ENCODE measurements around the gene ARF5.
A peak's percentile ranks its signal among the peaks of the same experiment; 100 is the strongest.

The ARF5 gene

GRCh38 chr7:127578036-127578684, 10.1 kb upstream of the ARF5 start:
- Histone ChIP-seq H3K4me1 (ENCODE audit: control insufficient read depth, insufficient read depth, low read length) (peaks cover 23% of the 10 kb centered on the region), H3K27me3 (ENCODE audit: control insufficient read depth, insufficient read depth, low read length) (no peaks in the 10 kb centered on the region), H3K4me3 (ENCODE audit: low read length) (no peak overlapping the region), H3K27ac (ENCODE audit: low read depth, low read length) (peak overlapping the region; percentile 34), H3K36me3 (ENCODE audit: control insufficient read depth, insufficient read depth, low read length) (peaks cover 18% of the 10 kb centered on the region), H3K9ac (ENCODE audit: low read length) (peak overlapping the region; percentile 11)

GRCh38 chr7:127578711-127579275, 9.4 kb upstream of the ARF5 start:
- Histone ChIP-seq H3K4me3 (ENCODE audit: low read length) (no peak overlapping the region), H3K4me1 (ENCODE audit: control insufficient read depth, insufficient read depth, low read length) (peaks cover 29% of the 10 kb centered on the region), H3K36me3 (ENCODE audit: control insufficient read depth, insufficient read depth, low read length) (peaks cover 18% of the 10 kb centered on the region), H3K27ac (ENCODE audit: low read depth, low read length) (peak overlapping the region; percentile 34), H3K27me3 (ENCODE audit: control insufficient read depth, insufficient read depth, low read length) (no peaks in the 10 kb centered on the region), H3K9ac (ENCODE audit: low read length) (no peak overlapping the region)

GRCh38 chr7:127580612-127581011, 7.6 kb upstream of the ARF5 start:
- Histone ChIP-seq H3K9ac (ENCODE audit: low read length) (no peak overlapping the region), H3K4me1 (ENCODE audit: control insufficient read depth, insufficient read depth, low read length) (peaks cover 40% of the 10 kb centered on the region), H3K36me3 (ENCODE audit: control insufficient read depth, insufficient read depth, low read length) (peaks cover 18% of the 10 kb centered on the region), H3K4me3 (ENCODE audit: low read length) (no peak overlapping the region), H3K27me3 (ENCODE audit: control insufficient read depth, insufficient read depth, low read length) (no peaks in the 10 kb centered on the region), H3K27ac (ENCODE audit: low read depth, low read length) (no peak overlapping the region)

- Histone ChIP-seq H3K27me3 (ENCODE audit: control insufficient read depth, insufficient read depth, low read length) (no peaks in the 10 kb centered on the region), H3K36me3 (ENCODE audit: control insufficient read depth, insufficient read depth, low read length) (peaks cover 18% of the 10 kb centered on the region), H3K9ac (ENCODE audit: low read length) (no peak overlapping the region), H3K27ac (ENCODE audit: low read depth, low read length) (no peak overlapping the region), H3K4me1 (ENCODE audit: control insufficient read depth, insufficient read depth, low read length) (peaks cover 43% of the 10 kb centered on the region), H3K4me3 (ENCODE audit: low read length) (no peak overlapping the region)
These were observed 6.5 kb upstream of the ARF5 start for GRCh38 chr7:127581716-127582115.

GRCh38 chr7:127582361-127582760, 5.8 kb upstream of the ARF5 start:
- Histone ChIP-seq H3K4me1 (ENCODE audit: control insufficient read depth, insufficient read depth, low read length) (peaks cover 43% of the 10 kb centered on the region), H3K9ac (ENCODE audit: low read length) (no peak overlapping the region), H3K4me3 (ENCODE audit: low read length) (no peak overlapping the region), H3K36me3 (ENCODE audit: control insufficient read depth, insufficient read depth, low read length) (peaks cover 18% of the 10 kb centered on the region), H3K27ac (ENCODE audit: low read depth, low read length) (no peak overlapping the region), H3K27me3 (ENCODE audit: control insufficient read depth, insufficient read depth, low read length) (no peaks in the 10 kb centered on the region)

- peak overlapping the region; percentile 84 for H3K27ac ChIP-seq (ENCODE audit: low read depth, low read length)
- H3K27me3 ChIP-seq (ENCODE audit: control insufficient read depth, insufficient read depth, low read length): no peaks in the 10 kb centered on the region
- peaks cover 18% of the 10 kb centered on the region for H3K36me3 ChIP-seq (ENCODE audit: control insufficient read depth, insufficient read depth, low read length)
- H3K9ac ChIP-seq (ENCODE audit: low read length): peak overlapping the region; percentile 25
- H3K4me3 ChIP-seq (ENCODE audit: low read length): peak overlapping the region; percentile 71
- peaks cover 40% of the 10 kb centered on the region for H3K4me1 ChIP-seq (ENCODE audit: control insufficient read depth, insufficient read depth, low read length)
These were observed 3.6 kb upstream of the ARF5 start for GRCh38 chr7:127584648-127585043.

GRCh38 chr7:127585044-127585953, 2.9 kb upstream of the ARF5 start, which contains the start of gene GCC1:
Gene GCC1 (minus strand): TSS chr7:127585596. CDS start chr7:127585182, 414 bp downstream.
- H3K4me3 ChIP-seq (ENCODE audit: low read length): peak within 1 kb of the TSS; percentile 71
- H3K36me3 ChIP-seq (ENCODE audit: control insufficient read depth, insufficient read depth, low read length): peaks cover 18% of the 10 kb centered on the region
- peak within 1 kb of the TSS; percentile 84 for H3K27ac ChIP-seq (ENCODE audit: low read depth, low read length)
- peaks cover 40% of the 10 kb centered on the region for H3K4me1 ChIP-seq (ENCODE audit: control insufficient read depth, insufficient read depth, low read length)
- H3K9ac ChIP-seq (ENCODE audit: low read length): peak within 1 kb of the TSS; percentile 25
- no peaks in the 10 kb centered on the region for H3K27me3 ChIP-seq (ENCODE audit: control insufficient read depth, insufficient read depth, low read length)

GRCh38 chr7:127586346-127586745, 1.9 kb upstream of the ARF5 start:
- H3K4me3 ChIP-seq (ENCODE audit: low read length): peak overlapping the region; percentile 71

GRCh38 chr7:127587663-127588018, 570 bp upstream of the ARF5 start:
- H3K27me3 ChIP-seq (ENCODE audit: control insufficient read depth, insufficient read depth, low read length): no peaks in the 10 kb centered on the region
- peak overlapping the region; percentile 69 for H3K4me3 ChIP-seq (ENCODE audit: low read length)
- H3K4me1 ChIP-seq (ENCODE audit: control insufficient read depth, insufficient read depth, low read length): peaks cover 31% of the 10 kb centered on the region
- peak overlapping the region; percentile 95 for H3K27ac ChIP-seq (ENCODE audit: low read depth, low read length)
- H3K9ac ChIP-seq (ENCODE audit: low read length): peak overlapping the region; percentile 34
- peaks cover 13% of the 10 kb centered on the region for H3K36me3 ChIP-seq (ENCODE audit: control insufficient read depth, insufficient read depth, low read length)

More at GRCh38 chr7:127586346-127586745, 1.9 kb upstream of the ARF5 start:
- H3K27ac ChIP-seq (ENCODE audit: low read depth, low read length): peak overlapping the region; percentile 84
- H3K9ac ChIP-seq (ENCODE audit: low read length): no peak overlapping the region
- peaks cover 19% of the 10 kb centered on the region for H3K36me3 ChIP-seq (ENCODE audit: control insufficient read depth, insufficient read depth, low read length)
- no peaks in the 10 kb centered on the region for H3K27me3 ChIP-seq (ENCODE audit: control insufficient read depth, insufficient read depth, low read length)
- peaks cover 40% of the 10 kb centered on the region for H3K4me1 ChIP-seq (ENCODE audit: control insufficient read depth, insufficient read depth, low read length)

GRCh38 chr7:127588697-127589482, 679 bp downstream of the ARF5 start:
- Histone ChIP-seq H3K4me3 (ENCODE audit: low read length) (peak overlapping the region; percentile 92), H3K4me1 (ENCODE audit: control insufficient read depth, insufficient read depth, low read length) (peaks cover 20% of the 10 kb centered on the region), H3K36me3 (ENCODE audit: control insufficient read depth, insufficient read depth, low read length) (peaks cover 7% of the 10 kb centered on the region), H3K27me3 (ENCODE audit: control insufficient read depth, insufficient read depth, low read length) (no peaks in the 10 kb centered on the region), H3K27ac (ENCODE audit: low read depth, low read length) (peak overlapping the region; percentile 87), H3K9ac (ENCODE audit: low read length) (peak overlapping the region; percentile 76)

GRCh38 chr7:127589896-127590295, 1.7 kb downstream of the ARF5 start:
- Histone ChIP-seq H3K4me1 (ENCODE audit: control insufficient read depth, insufficient read depth, low read length) (peaks cover 11% of the 10 kb centered on the region), H3K27me3 (ENCODE audit: control insufficient read depth, insufficient read depth, low read length) (no peaks in the 10 kb centered on the region), H3K27ac (ENCODE audit: low read depth, low read length) (no peak overlapping the region), H3K36me3 (ENCODE audit: control insufficient read depth, insufficient read depth, low read length) (peaks cover 7% of the 10 kb centered on the region), H3K4me3 (ENCODE audit: low read length) (no peak overlapping the region), H3K9ac (ENCODE audit: low read length) (no peak overlapping the region)

GRCh38 chr7:127591189-127591588, 3.0 kb downstream of the ARF5 start:
- Histone ChIP-seq H3K36me3 (ENCODE audit: control insufficient read depth, insufficient read depth, low read length) (peaks cover 7% of the 10 kb centered on the region), H3K4me3 (ENCODE audit: low read length) (no peak overlapping the region), H3K9ac (ENCODE audit: low read length) (no peak overlapping the region), H3K4me1 (ENCODE audit: control insufficient read depth, insufficient read depth, low read length) (peaks cover 7% of the 10 kb centered on the region), H3K27me3 (ENCODE audit: control insufficient read depth, insufficient read depth, low read length) (no peaks in the 10 kb centered on the region), H3K27ac (ENCODE audit: low read depth, low read length) (no peak overlapping the region)
